Subcutaneous adipose tissue (tissue), 4 donors: ENCODE measurements around the gene MMP11. TPM values are rescaled to one million over a fixed set of nuclear protein-coding genes. Genes with fewer than 3 reads are reported as not detected.

Experiments used
- CTCF ChIP-seq: fragments of 450-650 bp; IDR thresholded peaks from one replicate; pipeline ENCODE4 v1.5.1; 2016; ENCODE audit warnings: low read depth, mild to moderate bottlenecking, control low read depth, antibody characterized with exemption, moderate library complexity
- total RNA-seq, 4 donors: library from RNA; depleted of rRNA; stranded (reverse); fragments of >200 nt; gene quantifications; one replicate each; pipeline ENCODE4 v1.1.0, GENCODE V29; 2016

MMP11 gene
- total RNA-seq, result 1 to 10 TPM; 2.1 to 2.8 (median 2.2) TPM

GRCh38 chr22:23772649-23773473 is at the start of gene MMP11:
MMP11 (plus strand) TSS chr22:23772849; CDS start chr22:23772871, 22 bp downstream.
- TF ChIP-seq CTCF, result no peak

- TF ChIP-seq CTCF, result no peak
These were observed 35.0 kb upstream of the MMP11 start for GRCh38 chr22:23737696-23738095.

- no peak for TF ChIP-seq CTCF
These were observed 30.0 kb upstream of the MMP11 start for GRCh38 chr22:23742505-23743264.

- TF ChIP-seq CTCF, result no peak
These were observed 29.3 kb upstream of the MMP11 start for GRCh38 chr22:23743303-23743705.

GRCh38 chr22:23744001-23744400 is 28.6 kb upstream of the MMP11 start:
- TF ChIP-seq CTCF, result no peak

- TF ChIP-seq CTCF, result no peak
These were observed 28.2 kb upstream of the MMP11 start for GRCh38 chr22:23744485-23744884.

- no peak for TF ChIP-seq CTCF
These were observed 26.9 kb upstream of the MMP11 start for GRCh38 chr22:23745791-23746190.
